ENCODE data around the gene IFIH1. TPM values are rescaled to one million over a fixed set of nuclear protein-coding genes. Genes with fewer than 3 reads are reported as not detected.

The IFIH1 gene
- total and polyA plus RNA-seq, 9 of the 15 experiments (the other 6 are each of a cell fraction or from before 2014, with no cell fraction given), result 0.15 to 1.2 (median 0.60) TPM; not detected in 1

- no TSS peak for BruUV-seq (replicated peaks)
- Histone ChIP-seq H3K9ac (ENCODE audit: insufficient read depth in 1 of 2, low read depth in 2 of 2, low read length in 2 of 2) (no peak overlapping the region), H3K36me3 (ENCODE audit: control insufficient read depth, insufficient read depth, low read length) (no peaks in the 10 kb centered on the region), H3K27ac (ENCODE audit: extremely low read depth, low read depth, low read length) (no peak overlapping the region), H3K4me1 (replicated peaks in 1 of 2; ENCODE audit: control insufficient read depth in 2 of 2, insufficient read depth in 2 of 2, low read length in 2 of 2) (no peaks in the 10 kb centered on the region), H4K20me1 (replicated peaks; ENCODE audit: control insufficient read depth, insufficient read depth, low read length) (no peaks in the 10 kb centered on the region), H2AFZ (ENCODE audit: low read depth, low read length) (no peak overlapping the region), H3K27me3 (ENCODE audit: control insufficient read depth in 2 of 2, insufficient read depth in 2 of 2, low read length in 2 of 2) (no peaks in the 10 kb centered on the region), H3K4me2 (ENCODE audit: insufficient read depth, low read length) (no peak overlapping the region), H3K9me3 (replicated peaks; ENCODE audit: control insufficient read depth, insufficient read depth, low read depth, low read length) (no peaks in the 10 kb centered on the region), H3K4me3 (no peak overlapping the region), H3K9me1 (ENCODE audit: control insufficient read depth, insufficient read depth, low read length) (no peaks in the 10 kb centered on the region), H3K79me2 (ENCODE audit: control insufficient read depth, insufficient read depth, low read length) (no peaks in the 10 kb centered on the region)
- in situ Hi-C loops (cut with MboI) (no loop called here), intact Hi-C loops (cut with micrococcal nuclease) (no loop called here)
- no peak for ATAC-seq
- CTCF ChIA-PET (ENCODE audit: low intra/inter-chr PET ratio), result no interaction called here
- POLR2A ChIA-PET, result no interaction called here
- WGBS (ENCODE audit: insufficient coverage, low coverage, missing lambda C conversion rate), result 0% methylated on average over 4 of the region's 4 CpGs
- no peak for DNase-seq (ENCODE audit: extremely low read depth in 1 of 4, low spot score in 3 of 4)
- FAIRE-seq, result no peak
- no peak for TF ChIP-seq GTF3C2 (IDR thresholded peaks at IDR 0.05; ENCODE audit: borderline replicate concordance, extremely low read depth, insufficient read length)
- TF ChIP-seq ZNF24 (IDR thresholded peaks at IDR 0.05), result no peak
- no peak for TF ChIP-seq RBM15 (IDR thresholded peaks at IDR 0.05; ENCODE audit: insufficient read depth, low read length)
- no peak for TF ChIP-seq RBM39 (optimal IDR thresholded peaks at IDR 0.05; ENCODE audit: low read depth, low read length)
- TF ChIP-seq ZNF830 (CRISPR knock-in tag; IDR thresholded peaks at IDR 0.05), result no peak
- no peak for TF ChIP-seq XRCC4 (IDR thresholded peaks at IDR 0.05; ENCODE audit: extremely low read depth, insufficient read depth, insufficient read length)
- no peak for TF ChIP-seq CBFB (CRISPR knock-in tag; IDR thresholded peaks at IDR 0.05)
- TF ChIP-seq SIRT6 (IDR thresholded peaks at IDR 0.05; ENCODE audit: low read depth, low read length), result no peak
- no peak for TF ChIP-seq PHF8 (IDR thresholded peaks at IDR 0.05; ENCODE audit: borderline replicate concordance, low read length)
These were observed 41.1 kb downstream of the IFIH1 start for GRCh38 chr2:162277381-162277780.

Data from K562 (cell line).